GM18505 (cell line): Measurements from ENCODE around the gene WASL.

Source experiments
- ATAC-seq: cut with Tn5 transposase; IDR thresholded peaks from one replicate; pipeline ENCODE4 v1.9.1; 2021; ENCODE audit not compliant: unreplicated experiment
- POLR2A ChIP-seq: IDR thresholded peaks from 4 replicates; pipeline ENCODE4 v1.6.1; 2011; ENCODE audit warnings: borderline replicate concordance; ENCODE audit not compliant: insufficient read depth, insufficient read length; ENCODE audit errors: extremely low read depth

The WASL gene

DNA sequence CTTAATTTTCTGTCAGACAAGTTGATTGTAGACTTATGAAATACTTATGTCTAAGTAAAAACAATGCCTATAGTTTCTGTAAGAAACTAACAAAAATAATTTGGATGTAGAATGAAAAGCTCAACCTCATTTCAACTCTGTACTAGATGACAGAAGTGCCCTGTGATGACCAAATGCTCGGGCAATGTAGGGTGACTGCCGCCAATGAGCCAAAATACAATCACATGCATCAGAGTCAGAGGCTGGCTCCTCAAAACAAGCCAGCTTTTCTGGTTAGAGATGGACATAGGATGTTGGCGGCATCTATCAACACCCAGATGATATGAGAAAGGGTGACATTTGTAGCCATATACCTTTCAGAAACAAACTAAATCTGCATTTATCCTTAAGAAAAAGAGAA lies 69.2 kb downstream of the WASL start:
- no peak for ATAC-seq
- TF ChIP-seq POLR2A = no peak

GRCh38 chr7:123677061-123677715 lies 71.6 kb downstream of the WASL start:
- TF ChIP-seq POLR2A = no peak
- no peak for ATAC-seq

DNA sequence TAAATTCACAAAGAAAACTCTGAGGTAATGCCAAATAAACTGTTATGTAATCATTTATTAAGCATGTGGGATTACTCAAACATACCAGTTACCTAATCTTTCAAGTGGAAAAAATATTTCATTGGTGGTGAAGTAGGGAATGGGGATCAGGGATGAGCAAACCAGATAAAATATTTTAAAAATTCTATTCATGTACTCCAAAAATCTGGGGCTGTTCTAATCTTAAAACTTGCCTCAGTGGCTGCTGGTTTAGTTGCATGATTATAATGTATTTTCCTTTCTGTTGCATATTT lies 73.7 kb downstream of the WASL start:
- TF ChIP-seq POLR2A = no peak
- no peak for ATAC-seq

DNA sequence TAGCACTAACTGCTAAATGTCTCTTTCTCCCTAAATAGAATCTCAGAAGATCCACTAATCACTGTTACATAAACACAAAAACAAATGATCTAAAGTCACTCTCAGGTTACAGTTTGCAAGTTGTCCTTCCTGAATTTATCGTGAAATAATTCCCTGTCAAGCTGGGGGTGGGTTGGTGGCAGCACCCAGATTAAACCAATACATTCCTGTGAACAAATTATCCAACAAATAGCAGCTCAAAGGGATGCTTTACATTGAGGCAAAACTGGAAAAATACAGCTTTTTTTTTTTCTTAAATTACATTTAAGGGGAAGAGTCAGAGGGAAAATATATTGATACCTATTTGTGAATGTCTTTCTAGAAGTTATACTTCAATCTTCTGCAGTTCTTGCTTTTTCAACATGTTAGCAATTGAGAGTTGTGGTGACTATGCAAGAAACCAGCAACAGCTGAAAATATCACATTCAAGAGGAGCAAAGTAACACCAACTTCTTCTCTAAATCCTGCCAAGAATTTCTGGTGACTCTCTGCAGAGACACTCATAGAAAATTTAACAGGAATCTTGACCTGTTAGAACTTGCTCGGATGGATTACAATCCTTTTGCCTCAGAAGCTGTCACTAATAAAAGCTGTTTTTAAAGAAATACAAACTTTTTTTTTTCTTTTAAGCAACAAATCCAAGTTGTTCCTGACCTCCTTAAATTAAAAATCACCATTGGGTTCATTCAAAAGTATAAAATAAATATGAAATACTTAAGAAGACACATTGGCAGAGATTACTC lies 74.2 kb downstream of the WASL start:
- ATAC-seq = no peak
- no peak for TF ChIP-seq POLR2A

DNA sequence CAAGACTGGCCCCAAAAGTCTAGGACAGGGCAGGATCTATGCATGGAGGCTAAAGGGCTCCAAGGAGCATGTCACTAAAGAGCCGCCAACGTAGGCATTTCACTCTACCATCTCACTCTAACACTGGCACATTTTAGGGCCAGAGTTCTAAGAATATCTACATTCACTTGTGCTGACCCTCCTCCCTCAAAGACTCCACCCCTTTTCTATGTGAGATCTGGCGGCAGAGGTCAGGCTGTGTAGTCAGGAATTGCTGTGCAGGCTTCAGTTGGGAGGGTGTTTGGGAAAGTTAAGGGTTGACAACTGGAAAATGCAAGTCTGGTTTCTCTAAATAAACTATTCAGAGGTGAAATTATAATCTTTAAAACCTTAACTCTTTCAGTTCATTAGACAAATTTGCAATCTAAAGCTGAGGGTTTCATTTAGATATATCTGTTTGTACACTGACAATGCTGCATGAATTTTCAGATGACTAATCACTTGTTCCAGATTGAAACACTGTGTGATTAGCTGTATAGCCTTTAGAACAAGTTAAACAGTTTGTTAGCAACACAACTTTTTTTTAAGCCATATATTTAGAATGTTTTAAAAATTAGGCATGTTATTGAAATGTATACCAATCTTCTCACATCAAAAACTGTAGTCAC lies 74.9 kb downstream of the WASL start:
- ATAC-seq = no peak
- no peak for TF ChIP-seq POLR2A

DNA sequence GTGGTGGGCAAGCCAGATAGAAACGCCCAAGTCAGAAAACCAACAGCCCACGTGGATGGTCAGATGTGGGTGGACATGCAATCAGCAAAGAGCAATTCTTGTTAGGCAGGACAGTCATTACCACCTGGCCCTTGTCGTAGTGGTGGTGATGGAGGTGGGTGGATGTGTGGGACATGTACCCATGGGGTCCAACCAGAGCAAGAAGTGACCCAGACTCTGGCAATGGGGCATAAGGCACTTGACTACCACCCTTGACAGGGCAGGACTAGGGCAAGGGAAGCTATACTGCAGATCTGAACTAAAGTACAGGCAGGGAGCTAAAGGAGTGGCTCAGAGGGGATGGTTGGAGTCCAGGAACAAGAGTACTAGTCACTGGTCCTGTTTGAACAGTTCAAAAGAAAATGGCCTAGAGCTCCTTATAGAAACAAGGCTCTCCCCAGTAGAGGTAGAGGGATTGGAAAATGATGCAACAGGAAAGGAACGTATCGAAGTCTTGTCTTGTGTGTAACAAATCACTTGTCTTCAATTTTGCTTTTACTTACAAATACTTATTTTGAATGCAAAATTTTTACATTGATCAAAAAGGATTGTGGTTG lies 75.6 kb downstream of the WASL start:
- no peak for ATAC-seq
- no peak for TF ChIP-seq POLR2A

DNA sequence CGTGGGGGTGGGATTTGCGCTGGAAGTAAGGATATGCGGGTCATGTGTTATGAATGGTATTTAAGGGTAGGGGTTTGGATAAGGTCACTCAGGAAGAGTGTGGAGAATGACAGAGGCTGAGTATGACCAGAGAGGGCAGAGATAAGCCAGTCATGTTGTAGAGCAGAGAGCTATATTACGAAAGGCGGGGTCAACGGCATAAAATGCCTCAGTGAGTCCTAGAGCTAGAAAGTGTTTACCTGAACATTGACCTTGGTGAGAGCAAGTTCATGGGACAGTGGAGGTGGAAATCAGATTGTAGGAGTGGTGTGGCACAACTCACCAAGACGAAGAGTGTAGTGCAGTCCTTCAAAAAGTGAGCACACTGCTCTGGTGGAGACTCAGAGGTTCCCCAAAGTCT lies 79.3 kb downstream of the WASL start:
- TF ChIP-seq POLR2A = no peak
- ATAC-seq = no peak

DNA sequence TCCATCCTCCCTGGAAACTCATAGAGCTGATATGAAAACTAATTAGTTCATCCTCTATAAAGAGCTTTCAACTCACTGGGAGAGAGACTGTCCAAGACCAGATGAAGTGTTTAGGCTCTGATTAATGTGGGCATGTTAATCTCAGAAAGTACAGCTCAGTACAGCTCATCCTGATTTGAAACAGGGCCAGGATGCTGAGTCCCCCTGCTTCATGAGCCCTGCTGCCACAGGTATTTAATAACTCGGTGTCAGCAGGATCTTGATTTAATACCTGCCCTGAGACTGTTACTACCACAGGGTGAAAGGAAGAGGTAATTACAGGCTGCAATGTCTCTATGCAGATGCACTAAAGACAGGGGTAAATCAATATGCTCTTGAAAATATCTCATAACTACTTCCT lies 82.3 kb downstream of the WASL start:
- TF ChIP-seq POLR2A = no peak
- no peak for ATAC-seq

DNA sequence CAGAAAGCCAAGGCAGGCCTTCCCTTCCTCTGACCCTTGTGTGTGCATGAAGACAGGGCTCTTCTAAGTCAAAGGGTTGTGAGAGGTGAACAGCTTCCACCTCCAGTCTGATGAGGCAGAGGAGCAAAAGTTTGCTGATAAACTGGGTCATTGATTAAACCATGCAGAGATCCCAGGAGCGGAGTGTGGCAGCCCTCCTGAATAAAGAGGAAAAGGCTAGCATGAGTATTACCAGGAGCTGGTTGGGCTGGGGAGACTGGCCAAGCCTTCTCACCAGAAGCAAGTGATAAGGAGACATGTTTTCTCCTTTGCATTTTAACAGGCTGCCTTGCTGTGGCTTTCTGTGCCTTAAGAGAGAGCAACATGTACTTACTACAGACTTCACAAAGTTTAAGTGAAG lies 82.9 kb downstream of the WASL start:
- no peak for TF ChIP-seq POLR2A
- ATAC-seq = no peak

DNA sequence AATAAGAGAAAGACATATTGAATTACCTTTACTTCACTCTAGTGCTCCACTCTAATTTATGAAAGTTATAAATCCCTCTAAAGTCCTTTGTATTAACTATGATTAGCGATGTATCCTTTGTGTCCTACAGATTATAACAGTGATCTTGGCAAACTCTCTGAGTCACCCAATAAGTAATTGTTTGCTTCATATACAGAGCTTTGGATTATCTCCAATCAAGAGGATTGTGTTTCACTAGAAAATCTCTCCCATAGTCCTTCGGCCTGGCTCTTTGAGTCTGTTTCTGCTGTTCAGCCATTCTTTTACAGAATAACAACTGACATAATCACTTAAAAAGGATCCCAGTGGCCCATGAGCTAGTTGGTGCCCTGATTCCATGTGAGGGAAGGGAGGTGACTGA lies 83.6 kb downstream of the WASL start:
- no peak for ATAC-seq
- TF ChIP-seq POLR2A = no peak

GRCh38 chr7:123663200-123663599 lies 85.6 kb downstream of the WASL start:
- ATAC-seq = no peak
- TF ChIP-seq POLR2A = no peak

DNA sequence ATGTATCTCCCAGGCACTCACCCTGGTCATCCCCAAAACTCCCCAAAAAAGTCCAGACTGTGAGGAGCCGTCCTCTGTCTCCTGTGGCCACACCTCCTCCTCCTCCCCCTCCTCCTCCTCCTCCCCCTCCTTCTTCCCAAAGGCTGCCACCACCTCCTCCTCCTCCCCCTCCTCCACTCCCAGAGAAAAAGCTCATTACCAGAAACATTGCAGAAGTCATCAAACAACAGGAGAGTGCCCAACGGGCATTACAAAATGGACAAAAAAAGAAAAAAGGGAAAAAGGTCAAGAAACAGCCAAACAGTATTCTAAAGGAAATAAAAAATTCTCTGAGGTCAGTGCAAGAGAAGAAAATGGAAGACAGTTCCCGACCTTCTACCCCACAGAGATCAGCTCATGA lies 86.0 kb downstream of the WASL start:
- ATAC-seq = no peak
- no peak for TF ChIP-seq POLR2A

DNA sequence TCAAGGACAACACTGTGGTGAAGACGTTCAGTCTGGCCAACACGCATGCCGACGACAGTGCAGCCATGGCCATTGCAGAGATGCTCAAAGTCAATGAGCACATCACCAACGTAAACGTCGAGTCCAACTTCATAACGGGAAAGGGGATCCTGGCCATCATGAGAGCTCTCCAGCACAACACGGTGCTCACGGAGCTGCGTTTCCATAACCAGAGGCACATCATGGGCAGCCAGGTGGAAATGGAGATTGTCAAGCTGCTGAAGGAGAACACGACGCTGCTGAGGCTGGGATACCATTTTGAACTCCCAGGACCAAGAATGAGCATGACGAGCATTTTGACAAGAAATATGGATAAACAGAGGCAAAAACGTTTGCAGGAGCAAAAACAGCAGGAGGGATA lies 86.5 kb downstream of the WASL start:
- no peak for TF ChIP-seq POLR2A
- ATAC-seq = no peak

GRCh38 chr7:123661765-123662164 lies 87.0 kb downstream of the WASL start:
- ATAC-seq = no peak
- no peak for TF ChIP-seq POLR2A
